Mesenteric fat pad (tissue), 1 donor: ENCODE results near the gene PTGFRN. TPM values are rescaled to one million over a fixed set of nuclear protein-coding genes. Genes with fewer than 3 reads are reported as not detected.

Experiments
- DNase-seq: peaks from one replicate; pipeline ENCODE4 v3.0.0-alpha.2; 2020; ENCODE audit warnings: low spot score
- total RNA-seq: library from RNA; stranded (reverse); fragmentation: NEBNext Ultra II Directional; extraction: Animal tissue kit (Norgen Biotek cat#: 25700); gene quantifications from one replicate; pipeline ENCODE4 v1.2.1, GENCODE V29; 2021
- donor health status: DM: yes; HTN: yes; CAD: no.

PTGFRN gene
- total RNA-seq, 1 donor from 2014 or later, result 24.0 TPM

DNA sequence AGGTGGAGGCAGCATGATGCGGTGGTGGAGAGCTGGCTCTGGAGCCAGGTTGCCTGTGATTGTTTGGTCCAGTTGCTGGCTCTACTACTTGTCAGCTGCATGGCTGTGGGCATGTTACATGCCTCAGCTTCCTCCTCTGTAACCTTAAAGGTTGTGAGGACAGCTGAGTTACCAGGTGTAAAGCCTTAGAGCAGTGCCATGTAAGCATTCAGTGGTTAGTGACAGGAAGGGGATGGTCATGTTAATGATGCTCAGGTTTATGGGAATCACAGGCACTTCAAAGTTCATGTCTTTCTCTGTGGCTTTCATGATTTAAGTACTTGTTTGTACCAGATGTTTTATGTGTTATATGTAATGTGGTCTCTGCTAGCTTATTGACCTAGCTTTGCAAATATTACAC is 32.6 kb downstream of the PTGFRN start:
- DNase-seq, result no peak

DNA sequence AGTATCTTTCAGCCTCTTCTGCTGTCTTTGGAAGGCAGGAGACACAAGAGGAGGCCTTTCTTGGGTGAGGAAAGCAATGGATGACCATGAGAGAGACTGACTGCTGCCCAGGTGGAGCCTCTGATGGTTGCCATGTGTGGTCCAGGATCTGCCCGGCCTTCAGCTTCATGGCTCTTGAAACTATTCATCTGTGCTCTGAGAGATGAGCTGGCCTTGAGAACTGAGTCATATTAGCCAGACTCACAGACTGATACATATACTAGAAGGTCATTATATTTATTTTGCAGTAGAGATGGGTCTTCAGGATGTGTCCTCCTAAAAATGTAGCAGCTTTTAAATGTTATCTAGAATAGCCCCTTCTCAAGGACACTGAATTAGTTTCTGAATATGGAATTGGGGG is 33.7 kb downstream of the PTGFRN start:
- no peak for DNase-seq

DNA sequence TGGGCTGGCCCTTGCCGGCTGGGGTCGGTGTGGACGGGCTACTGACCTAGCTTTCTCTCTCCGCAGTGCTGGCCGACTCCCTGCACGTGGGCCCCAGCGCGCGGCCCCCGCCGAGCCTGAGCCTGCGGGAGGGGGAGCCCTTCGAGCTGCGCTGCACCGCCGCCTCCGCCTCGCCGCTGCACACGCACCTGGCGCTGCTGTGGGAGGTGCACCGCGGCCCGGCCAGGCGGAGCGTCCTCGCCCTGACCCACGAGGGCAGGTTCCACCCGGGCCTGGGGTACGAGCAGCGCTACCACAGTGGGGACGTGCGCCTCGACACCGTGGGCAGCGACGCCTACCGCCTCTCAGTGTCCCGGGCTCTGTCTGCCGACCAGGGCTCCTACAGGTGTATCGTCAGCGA is 34.9 kb downstream of the PTGFRN start:
- DNase-seq, result no peak

DNA sequence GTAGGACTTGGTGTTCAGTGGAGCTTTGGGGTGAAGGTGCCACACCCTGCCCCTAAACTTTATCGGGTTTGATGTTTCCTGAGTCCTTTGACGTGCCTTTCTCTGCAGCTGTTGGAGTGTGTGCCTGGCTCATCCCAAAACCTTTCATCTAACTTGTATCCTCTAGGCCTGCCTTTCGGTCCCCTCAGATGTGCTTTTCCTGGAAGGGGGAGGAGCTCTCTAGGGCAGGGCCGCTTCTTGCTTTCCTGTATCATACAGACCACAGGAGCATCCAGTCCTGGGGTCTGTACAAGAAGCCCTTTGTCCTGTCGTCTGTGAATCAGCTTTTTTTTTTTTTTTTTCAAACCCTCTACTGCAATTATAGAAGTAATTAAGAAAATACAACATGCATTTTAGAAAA is 35.7 kb downstream of the PTGFRN start:
- no peak for DNase-seq

DNA sequence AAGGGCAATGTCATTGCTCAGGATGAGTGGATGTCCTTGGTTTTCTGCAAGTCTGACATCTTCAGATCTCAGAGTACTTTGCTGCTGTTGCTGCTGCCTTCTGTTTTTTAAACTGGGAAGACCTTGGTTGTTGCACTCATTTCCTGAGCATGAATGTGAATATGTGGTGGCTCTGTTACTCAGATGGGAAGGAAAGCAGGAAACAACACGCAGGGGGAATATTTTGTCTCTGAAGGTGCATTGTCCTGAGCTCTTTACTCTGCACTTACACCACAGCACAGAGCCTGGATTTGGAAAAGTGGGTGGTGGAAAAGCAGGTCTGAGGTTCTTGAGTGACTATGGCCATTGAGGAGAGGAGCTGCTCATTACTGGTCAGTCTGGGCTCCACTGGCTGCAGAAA is 36.3 kb downstream of the PTGFRN start:
- no peak for DNase-seq

DNA sequence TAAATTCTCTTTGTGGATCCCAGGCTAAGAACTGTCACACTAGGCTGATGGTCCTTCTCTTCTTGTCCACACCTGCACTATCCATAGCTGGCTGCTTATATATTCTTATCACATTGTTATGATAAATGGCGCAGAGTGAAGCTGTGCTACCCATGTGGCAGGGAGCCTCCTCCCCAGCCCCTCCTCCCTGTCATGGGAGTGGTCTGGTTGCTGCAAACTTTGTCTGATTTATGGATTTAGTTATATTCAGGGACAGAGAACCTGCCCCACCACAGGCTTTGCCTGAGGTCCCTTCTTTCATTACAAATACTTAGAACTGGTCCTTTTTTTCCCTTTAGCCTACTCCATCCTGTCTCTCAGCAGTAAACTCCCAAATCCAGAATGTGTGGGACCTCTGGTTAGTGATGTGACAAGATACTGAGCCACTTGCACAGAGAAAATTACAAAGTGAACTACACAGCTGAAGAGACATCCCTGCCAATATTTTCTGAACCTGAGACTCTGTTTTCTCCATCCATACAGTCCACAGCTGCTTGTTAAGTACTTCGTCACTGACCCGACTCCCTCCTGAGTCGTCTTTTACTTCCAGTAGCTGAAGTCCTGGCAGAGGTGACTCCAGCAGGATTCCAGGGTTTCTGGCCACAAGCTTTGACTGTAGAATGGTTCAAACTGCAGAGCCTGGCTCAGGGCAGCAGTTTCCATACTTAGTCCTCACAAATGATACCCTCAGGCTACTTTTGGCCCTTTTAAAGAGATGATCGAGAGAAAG is 37.6 kb downstream of the PTGFRN start:
- no peak for DNase-seq

DNA sequence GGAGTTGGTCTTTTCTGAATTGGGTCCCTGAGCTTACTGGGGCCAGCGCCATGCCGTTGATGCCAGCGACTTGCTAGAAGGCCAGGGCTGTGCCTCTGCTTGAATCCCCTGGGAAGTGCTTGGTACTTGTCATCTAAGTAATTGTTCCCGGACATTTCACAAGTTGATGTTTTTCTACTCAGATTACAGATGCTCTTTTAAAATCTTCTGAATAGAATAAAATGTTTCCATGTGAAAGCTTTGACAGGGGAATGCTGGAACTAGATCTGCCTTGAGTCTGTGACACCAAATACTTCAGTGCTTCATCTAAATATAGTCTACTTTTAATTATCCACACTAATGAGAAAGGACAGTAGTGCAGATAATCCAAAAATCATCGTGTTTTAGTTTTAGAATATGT is 38.3 kb downstream of the PTGFRN start:
- no peak for DNase-seq

DNA sequence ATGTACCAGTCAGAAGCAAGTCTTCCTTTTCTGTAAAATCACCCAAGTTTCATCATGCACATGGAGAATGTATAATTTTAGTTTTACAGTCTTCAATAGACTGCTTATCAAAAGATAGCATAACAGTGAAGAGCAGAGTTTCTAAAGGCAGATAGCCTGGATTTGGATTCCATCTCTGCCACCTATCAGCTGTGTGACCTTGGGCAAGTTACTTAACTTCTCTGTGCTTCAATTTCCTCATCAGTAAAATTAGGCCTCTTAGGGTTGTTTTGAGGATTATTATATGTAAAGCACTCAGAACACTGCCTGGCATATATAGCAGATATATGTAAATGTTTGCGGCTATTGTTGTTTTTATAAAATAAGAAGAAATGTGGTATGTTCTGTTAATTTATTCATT is 38.9 kb downstream of the PTGFRN start:
- no peak for DNase-seq

DNA sequence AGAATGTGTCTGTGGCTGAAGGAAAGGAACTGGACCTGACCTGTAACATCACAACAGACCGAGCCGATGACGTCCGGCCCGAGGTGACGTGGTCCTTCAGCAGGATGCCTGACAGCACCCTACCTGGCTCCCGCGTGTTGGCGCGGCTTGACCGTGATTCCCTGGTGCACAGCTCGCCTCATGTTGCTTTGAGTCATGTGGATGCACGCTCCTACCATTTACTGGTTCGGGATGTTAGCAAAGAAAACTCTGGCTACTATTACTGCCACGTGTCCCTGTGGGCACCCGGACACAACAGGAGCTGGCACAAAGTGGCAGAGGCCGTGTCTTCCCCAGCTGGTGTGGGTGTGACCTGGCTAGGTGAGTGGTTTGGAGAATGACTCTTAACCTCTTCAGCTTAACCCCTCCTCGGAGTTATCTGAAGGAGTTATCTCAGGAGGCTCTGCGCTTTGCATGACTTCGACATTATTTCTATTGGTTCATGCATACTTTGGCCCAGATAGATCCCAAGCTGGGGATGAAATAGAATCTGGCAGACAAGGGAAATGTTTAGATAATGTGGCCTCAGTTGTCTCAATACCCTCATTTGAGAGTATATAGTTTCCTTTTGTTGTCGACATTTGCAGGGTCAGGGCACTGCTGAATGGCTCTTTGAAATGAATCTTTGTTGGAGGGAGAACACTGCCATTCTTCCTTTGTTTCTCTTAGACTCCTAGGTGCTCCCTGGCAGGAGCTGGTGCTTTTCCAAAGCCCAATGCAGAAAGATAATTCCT is 39.7 kb downstream of the PTGFRN start:
- DNase-seq, result no peak

DNA sequence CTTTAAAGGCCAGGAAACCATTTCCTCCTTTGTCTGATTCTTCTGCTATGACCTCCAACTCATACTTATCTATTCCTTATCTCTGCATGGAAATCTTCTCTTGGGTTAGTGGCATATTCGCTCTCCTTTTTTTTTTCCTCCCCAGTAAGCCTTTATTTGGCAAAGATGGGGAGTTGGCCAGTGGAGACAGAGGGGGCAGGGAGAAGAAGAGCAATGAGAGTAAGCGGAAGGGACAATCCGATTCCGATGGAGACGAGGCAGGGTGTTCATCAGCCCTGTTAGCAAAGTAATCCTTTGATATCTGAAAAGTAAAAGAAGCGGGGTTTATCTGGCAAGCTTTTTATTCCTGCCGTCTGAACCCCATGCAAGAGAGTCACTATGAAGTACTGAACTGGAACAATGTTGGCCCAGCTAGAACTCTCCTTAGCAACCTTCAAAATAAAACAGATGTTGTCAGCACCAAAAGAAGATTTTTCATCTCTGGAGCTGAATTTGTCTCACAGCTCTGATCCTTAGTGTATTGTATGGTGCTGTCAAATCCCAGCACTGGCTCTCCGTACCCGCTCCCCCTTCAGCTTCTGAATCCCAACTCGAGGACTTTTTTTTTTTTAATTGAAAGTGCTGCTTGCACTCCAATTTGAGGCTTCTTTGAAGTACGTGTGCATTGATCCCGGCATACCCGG is 40.9 kb downstream of the PTGFRN start:
- DNase-seq, result no peak

DNA sequence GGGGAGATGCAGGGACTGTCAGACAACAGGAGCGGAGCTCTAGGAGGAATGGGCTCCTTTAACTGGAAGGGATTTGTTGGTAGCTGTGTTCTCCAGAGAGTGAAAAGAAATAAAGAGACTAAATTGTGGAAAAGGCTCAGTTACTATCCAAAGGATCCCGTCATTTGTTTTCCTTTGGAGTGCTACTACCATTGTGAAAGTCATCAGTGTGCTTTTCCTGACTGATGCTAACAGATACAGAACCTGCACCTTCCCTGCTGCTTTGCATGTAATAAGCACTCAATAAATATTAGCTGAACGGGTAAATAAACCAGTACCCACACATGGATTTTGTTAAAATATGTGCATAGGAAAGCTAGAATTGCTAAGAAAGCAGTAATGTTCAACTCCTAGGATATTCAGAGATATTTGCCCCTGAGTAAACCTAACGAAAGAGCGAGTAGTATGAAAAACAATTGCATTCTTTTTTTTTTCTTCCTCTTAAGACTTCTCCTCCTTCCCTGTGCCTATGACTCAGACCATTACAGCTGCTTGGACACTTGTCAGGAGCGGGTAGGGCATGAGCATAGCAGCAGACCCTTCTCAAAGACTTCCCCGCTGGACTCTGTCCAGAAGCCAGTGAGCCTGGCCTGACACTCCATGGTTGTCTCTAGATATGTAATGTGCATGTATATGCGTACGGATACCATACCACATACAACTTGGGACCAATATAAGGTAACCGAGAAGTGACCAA is 41.7 kb downstream of the PTGFRN start:
- DNase-seq, result no peak

DNA sequence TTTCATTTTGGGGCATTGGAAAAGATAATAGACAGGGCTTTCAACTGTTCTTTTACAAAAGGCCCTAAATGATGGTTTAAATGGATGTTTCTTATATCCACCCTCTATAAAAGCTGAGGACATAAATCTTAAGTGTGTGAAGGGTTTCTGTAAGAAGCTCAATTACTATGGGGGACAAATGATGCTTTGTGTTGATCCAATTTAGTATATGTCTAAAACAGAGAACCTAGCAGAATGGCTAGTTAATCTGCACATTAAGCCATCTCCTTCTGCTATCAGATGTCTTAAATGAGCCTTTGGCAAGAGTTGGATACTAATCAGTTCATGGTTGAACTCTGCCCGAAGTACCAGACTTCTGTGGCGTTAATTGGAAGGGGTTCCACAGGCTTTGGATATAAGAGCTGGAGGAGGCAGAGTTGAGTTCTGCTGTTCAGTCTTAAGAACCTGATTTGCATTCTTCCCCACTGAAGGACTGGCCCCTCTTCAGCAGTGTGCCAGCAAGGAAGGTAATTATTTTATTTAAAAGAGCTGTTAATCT is 43.1 kb downstream of the PTGFRN start:
- DNase-seq, result no peak

DNA sequence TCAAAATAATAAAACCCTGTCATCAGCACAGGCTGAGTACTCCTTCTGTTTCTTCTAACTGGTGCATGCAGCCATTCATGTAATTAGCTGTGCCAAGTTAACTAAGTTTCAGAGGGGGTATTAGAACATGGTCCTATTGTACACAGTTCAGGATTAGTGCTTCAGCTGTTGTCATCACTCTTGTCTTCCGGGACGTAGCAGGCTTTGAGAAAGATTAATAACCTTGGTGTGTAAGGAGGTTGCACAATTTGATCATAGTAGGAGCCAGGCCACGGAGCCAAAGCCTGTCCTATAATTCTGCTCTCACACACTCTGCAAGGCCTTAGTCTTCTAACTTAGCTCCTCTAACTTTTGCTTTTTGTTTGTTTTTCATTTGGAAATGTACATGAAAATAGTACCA is 44.7 kb downstream of the PTGFRN start:
- DNase-seq, result no peak

DNA sequence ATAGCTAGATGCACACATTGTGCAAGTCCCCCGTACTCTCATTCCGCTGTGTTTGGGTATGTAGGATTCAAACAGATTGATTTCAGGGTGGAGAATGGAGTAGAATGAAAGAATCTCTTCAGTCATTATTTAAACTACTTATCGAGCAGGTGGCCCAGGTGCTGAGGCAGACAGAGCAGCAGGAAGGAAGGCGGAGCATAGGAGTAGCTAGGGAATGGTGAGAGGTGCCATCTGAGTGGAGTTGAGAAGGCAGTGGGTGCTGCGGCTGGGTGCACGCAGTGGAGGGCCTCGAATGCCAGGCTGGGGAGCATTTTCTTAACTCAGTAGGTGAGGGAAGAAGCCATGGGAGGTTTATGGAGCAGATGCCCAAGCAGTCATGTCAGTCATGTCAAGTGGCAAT is 46.7 kb downstream of the PTGFRN start:
- no peak for DNase-seq

DNA sequence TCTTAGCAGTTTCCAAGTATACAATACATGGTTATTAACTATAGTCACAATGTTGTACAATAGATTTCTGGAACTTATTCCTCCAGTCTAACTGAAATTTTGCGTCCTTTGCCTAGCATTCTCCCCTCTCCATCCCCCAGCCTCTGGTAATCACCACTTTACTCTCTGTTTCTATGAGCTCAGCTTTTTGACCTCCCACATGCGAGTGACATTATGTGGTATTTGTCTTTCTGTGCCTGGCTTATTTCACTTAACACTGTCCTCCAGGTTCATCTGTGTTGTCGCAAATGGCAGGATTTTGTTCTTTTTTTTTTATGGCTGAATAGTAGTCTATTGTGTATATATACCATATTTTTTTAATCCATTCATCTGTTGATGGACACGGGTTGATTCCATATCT is 47.9 kb downstream of the PTGFRN start:
- DNase-seq, result no peak

DNA sequence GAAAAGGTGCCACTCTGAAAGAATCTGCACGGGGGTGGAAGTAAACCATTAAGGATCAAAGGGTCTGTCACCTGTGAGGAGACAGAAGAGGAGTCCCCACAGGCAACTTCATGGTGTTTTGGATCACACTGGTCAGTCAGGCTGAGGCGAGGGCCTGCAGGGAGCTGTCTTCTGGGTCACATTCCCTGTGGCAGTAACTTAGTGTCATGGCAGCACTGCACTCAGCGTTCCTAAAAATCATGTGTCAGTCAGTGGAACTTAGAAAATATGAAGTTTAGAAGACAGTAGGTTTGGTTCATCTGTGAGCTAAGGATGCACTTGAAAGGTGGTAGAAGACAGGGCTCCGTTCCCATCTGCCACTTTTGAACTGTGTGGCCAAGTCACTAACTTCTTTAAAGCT is 48.4 kb downstream of the PTGFRN start:
- DNase-seq, result no peak

DNA sequence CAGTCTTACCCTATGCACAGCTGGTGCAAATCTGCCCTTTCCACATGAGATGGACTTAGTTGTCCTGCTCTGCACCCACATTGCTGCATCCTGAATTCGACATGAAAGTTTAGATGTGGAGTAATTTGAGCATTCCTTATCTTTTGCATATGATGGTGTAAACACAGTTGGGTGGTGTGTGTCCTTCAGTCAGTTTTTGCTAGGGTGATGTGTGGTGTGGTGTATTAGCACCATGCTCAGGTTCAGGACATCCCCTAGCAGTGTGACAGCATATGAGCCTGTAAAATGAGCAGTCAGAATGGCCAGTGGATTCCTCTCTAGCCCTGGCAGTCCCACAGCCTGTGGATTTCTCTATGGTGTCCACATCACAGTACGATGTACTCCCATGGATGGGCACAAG is 49.3 kb downstream of the PTGFRN start:
- DNase-seq, result no peak

DNA sequence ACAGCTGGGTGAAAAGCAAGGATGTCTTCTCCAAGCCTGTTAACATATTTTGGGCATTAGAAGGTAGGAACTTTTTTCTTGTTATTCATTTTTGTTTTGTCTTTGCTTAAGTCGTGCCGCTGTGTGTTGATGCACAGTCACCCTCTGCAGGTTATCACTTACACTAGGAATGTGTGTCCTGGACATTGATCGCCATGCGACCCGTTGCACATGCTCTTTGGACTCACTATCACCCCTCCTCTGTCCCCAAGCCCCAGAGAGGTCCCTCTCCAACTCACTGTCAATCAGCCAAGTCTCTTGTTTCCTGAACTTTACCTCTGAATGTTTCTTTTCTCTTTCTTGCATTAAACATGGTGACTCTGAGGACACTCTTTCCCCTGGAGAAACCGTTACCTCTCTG is 51.9 kb downstream of the PTGFRN start:
- DNase-seq, result no peak

DNA sequence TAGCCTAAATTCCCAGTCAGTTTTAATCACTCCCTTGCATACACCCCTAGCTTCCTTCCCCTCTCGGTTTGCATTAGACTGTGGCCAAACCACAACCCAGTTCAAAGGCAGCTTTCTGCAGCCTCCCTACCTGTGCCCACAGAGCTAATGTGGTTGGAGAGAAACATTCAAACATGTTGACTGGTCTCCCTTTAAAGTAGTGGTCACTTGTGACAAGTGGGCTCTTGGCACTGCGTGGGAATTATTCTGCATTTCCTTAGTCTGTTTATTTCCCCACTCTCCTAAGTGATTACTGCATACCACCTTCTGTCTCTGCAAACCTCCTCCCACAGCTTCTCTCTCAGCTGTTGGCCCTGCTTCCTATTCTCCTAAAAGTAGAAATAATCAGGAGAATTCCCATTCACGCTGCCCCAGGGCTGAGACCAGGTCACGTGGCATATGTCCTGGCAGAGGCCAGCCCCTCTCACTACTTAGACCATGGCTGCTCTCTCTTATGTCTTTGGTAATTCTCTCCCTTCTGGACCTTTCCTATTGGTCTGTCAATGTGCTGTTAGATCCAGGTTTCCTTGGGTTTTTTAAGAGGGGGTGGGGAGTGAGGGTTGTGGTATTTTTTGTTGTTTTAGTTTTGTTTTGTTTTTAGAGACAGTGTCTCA is 53.4 kb downstream of the PTGFRN start:
- no peak for DNase-seq

DNA sequence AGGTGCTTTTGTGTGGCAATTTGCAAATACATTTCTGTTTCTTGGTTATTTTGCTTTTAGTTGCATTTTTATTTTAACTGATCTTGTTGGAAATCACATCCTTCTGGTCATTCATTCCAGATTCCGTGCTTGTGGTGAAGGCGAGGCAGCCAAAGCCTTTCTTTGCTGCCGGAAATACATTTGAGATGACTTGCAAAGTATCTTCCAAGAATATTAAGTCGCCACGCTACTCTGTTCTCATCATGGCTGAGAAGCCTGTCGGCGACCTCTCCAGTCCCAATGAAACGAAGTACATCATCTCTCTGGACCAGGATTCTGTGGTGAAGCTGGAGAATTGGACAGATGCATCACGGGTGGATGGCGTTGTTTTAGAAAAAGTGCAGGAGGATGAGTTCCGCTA is 57.1 kb downstream of the PTGFRN start:
- no peak for DNase-seq

DNA sequence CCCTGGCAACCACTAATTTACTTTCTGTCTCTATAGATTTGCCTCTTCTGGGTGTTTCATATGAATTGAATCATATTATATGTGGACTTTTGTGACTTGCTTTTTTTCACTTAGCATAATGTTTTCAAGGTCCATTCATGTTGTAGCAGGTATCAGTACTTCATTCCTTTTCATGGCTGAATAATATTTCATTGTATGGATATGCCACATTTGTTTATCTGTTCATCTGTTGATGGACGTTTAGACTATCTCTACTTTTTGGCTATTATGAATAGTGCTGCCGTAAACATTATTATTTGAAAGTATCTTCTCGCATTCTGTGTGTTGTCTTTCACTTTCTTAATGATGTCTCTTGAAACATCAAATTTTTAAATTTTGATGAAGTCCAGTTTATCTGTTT is 59.0 kb downstream of the PTGFRN start:
- no peak for DNase-seq
